OCI-LY1 (cell line): ENCODE measurements around the gene USP6NL.

Experiments
- H2AFZ ChIP-seq: fragments of 200-600 bp; sonication (generic), shearing (Covaris generic); 2 replicates; pipeline ENCODE4 v1.6.0; 2014; ENCODE audit warnings: antibody characterized with exemption, mild to moderate bottlenecking, low read length
- H3F3A ChIP-seq: fragments of 200-600 bp; sonication (generic), shearing (Covaris generic); 2 replicates; pipeline ENCODE4 v1.6.0; 2014; ENCODE audit warnings: mild to moderate bottlenecking, antibody characterized with exemption, low read length, moderate library complexity; ENCODE audit not compliant: insufficient read depth
- H3K27ac ChIP-seq: fragments of 200-600 bp; sonication (generic); 2 replicates; pipeline ENCODE4 v1.5.1; 2014; ENCODE audit warnings: low read length, mixed run types, mild to moderate bottlenecking, low read depth; ENCODE audit not compliant: poor library complexity, severe bottlenecking
- H3K27me3 ChIP-seq: fragments of 200-600 bp; sonication (generic); 2 replicates; pipeline ENCODE4 v1.6.0; 2014; ENCODE audit warnings: antibody characterized with exemption, mild to moderate bottlenecking, low read length, moderate library complexity; ENCODE audit not compliant: insufficient read depth
- H3K36me3 ChIP-seq: fragments of 200-600 bp; sonication (generic); 2 replicates; pipeline ENCODE4 v1.6.1; 2014; ENCODE audit warnings: mild to moderate bottlenecking, antibody characterized with exemption, low read length, moderate library complexity, mixed read lengths; ENCODE audit not compliant: insufficient read depth
- H3K4me1 ChIP-seq: fragments of 200-600 bp; sonication (generic); 2 replicates; pipeline ENCODE4 v1.5.1; 2014; ENCODE audit warnings: mild to moderate bottlenecking, low read length, moderate library complexity; ENCODE audit not compliant: insufficient read depth, severe bottlenecking
- H3K4me2 ChIP-seq: fragments of 200-600 bp; sonication (generic), shearing (Covaris generic); 2 replicates; pipeline ENCODE4 v1.6.1; 2014; ENCODE audit warnings: low read length
- H3K4me3 ChIP-seq: fragments of 200-600 bp; sonication (generic); 2 replicates; pipeline ENCODE4 v1.5.1; 2014; ENCODE audit warnings: low read length, low read depth, mild to moderate bottlenecking, mixed read lengths; ENCODE audit not compliant: poor library complexity, severe bottlenecking
- H3K79me2 ChIP-seq: fragments of 200-600 bp; shearing (Covaris generic); 2 replicates; pipeline ENCODE4 v1.6.1; 2016; ENCODE audit warnings: mixed run types, low read length, mixed read lengths; ENCODE audit not compliant: insufficient read depth
- H3K9ac ChIP-seq: fragments of 200-600 bp; sonication (generic), shearing (Covaris generic); 2 replicates; pipeline ENCODE4 v1.6.1; 2014; ENCODE audit warnings: mild to moderate bottlenecking, low read length, mixed read lengths
- H3K9me2 ChIP-seq: fragments of 200-600 bp; sonication (generic), shearing (Covaris generic); 2 replicates; pipeline ENCODE4 v1.6.1; 2014; ENCODE audit warnings: low read depth, mild to moderate bottlenecking, low read length, mixed read lengths
- H3K9me3 ChIP-seq: fragments of 200-600 bp; shearing (Covaris generic); 2 replicates; pipeline ENCODE4 v1.6.1; 2014; ENCODE audit warnings: low read length, mixed read lengths
- H4K20me1 ChIP-seq: fragments of 200-600 bp; sonication (generic), shearing (Covaris generic); 2 replicates; pipeline ENCODE4 v1.6.0; 2016; ENCODE audit warnings: mild to moderate bottlenecking, low read length; ENCODE audit not compliant: insufficient read depth
- CTCF ChIP-seq: fragments of 200-600 bp; sonication (generic), shearing (Covaris generic); IDR thresholded peaks from 2 replicates; pipeline ENCODE4 v1.5.1; 2017; ENCODE audit warnings: mild to moderate bottlenecking, antibody characterized with exemption, low read length, moderate library complexity, mixed read lengths
- EZH2 ChIP-seq: fragments of 200-600 bp; sonication (generic), shearing (Covaris generic); IDR thresholded peaks from 2 replicates; pipeline ENCODE4 v1.8.0; 2017; ENCODE audit warnings: borderline replicate concordance, mixed run types, mild to moderate bottlenecking, antibody characterized with exemption, low read length, moderate library complexity, mixed read lengths

USP6NL gene

DNA sequence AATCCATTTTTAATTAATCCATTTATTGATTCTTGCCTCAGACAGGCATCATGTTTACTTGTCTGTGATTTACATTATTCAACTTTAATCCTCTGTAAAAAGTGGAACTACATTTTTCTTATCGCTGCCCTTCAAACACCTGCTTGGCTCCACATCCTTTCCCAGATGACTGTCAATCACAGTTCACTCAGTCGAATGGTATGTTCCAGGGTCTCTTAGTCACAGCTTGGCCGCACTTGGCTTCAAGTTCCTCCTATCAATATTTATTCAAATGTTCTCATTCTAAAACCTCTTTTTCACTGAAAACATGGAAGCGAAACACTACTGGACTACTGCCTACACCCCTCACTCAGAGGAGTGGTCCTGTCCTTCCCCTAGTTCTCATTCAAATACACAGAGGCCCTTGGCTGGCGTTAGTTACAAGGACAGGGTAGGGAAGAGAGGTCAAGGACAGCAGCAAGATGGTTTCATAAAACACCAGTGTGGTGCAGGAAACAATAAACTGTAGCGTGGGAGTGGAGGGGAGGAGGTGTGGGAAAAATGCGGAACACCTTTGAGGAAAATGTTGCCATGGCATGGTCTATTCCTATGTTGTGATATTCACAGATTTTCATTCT lies 143.2 kb downstream of the USP6NL start:
- Histone ChIP-seq H3K36me3 (peaks cover 2% of the 10 kb centered on the region; the same call in 1 of the 2 replicates), H3K9me2 (no peaks in the 10 kb centered on the region)

GRCh38 chr10:11465406-11465805 lies 146.0 kb downstream of the USP6NL start:
- H3K9me3 ChIP-seq, result no peaks in the 10 kb centered on the region
- H2AFZ ChIP-seq, result no peak overlapping the region
- H3K4me1 ChIP-seq, result no peaks in the 10 kb centered on the region
- H3K36me3 ChIP-seq, result peaks cover 17% of the 10 kb centered on the region; the same call in 1 of the 2 replicates
- no peaks in the 10 kb centered on the region for H3K27me3 ChIP-seq
- TF ChIP-seq CTCF (no peak), EZH2 (no peak)
- no peak overlapping the region for H3K4me2 ChIP-seq
- H3K27ac ChIP-seq, result no peak overlapping the region
- H3K79me2 ChIP-seq, result no peaks in the 10 kb centered on the region
- H4K20me1 ChIP-seq, result no peaks in the 10 kb centered on the region
- no peak overlapping the region for H3K4me3 ChIP-seq
- no peaks in the 10 kb centered on the region for H3K9me2 ChIP-seq
- no peak overlapping the region for H3K9ac ChIP-seq
- H3F3A ChIP-seq, result no peaks in the 10 kb centered on the region

More for the DNA sequence above, 143.2 kb downstream of the USP6NL start:
- Histone ChIP-seq H4K20me1 (no peaks in the 10 kb centered on the region), H2AFZ (no peak overlapping the region), H3F3A (no peaks in the 10 kb centered on the region), H3K4me1 (no peaks in the 10 kb centered on the region), H3K27me3 (no peaks in the 10 kb centered on the region), H3K4me2 (no peak overlapping the region), H3K9me3 (no peaks in the 10 kb centered on the region), H3K4me3 (no peak overlapping the region), H3K79me2 (no peaks in the 10 kb centered on the region), H3K27ac (no peak overlapping the region), H3K9ac (no peak overlapping the region)
- TF ChIP-seq EZH2 (no peak), CTCF (no peak)

- no peaks in the 10 kb centered on the region for H3K4me1 ChIP-seq
- H2AFZ ChIP-seq, result no peak overlapping the region
- no peaks in the 10 kb centered on the region for H3F3A ChIP-seq
- H3K4me3 ChIP-seq, result no peak overlapping the region
- no peaks in the 10 kb centered on the region for H3K27me3 ChIP-seq
- TF ChIP-seq CTCF, result no peak
- TF ChIP-seq EZH2, result no peak
- no peak overlapping the region for H3K27ac ChIP-seq
- no peak overlapping the region for H3K9ac ChIP-seq
- H3K9me2 ChIP-seq, result no peaks in the 10 kb centered on the region
- no peaks in the 10 kb centered on the region for H3K79me2 ChIP-seq
- peaks cover 17% of the 10 kb centered on the region; the same call in 1 of the 2 replicates for H3K36me3 ChIP-seq
- no peaks in the 10 kb centered on the region for H3K9me3 ChIP-seq
- H4K20me1 ChIP-seq, result no peaks in the 10 kb centered on the region
- H3K4me2 ChIP-seq, result no peak overlapping the region
These were observed 148.3 kb downstream of the USP6NL start for GRCh38 chr10:11463111-11463510.
